ENCODE results near the gene TPCN2.

The TPCN2 gene

GRCh38 chr11:69167916-69168691 lies 119.4 kb downstream of the TPCN2 start:
- DNase-seq (ENCODE audit: low read depth), result peak; percentile 48

GRCh38 chr11:69169479-69169878 lies 120.7 kb downstream of the TPCN2 start:
- DNase-seq (ENCODE audit: low read depth), result no peak
- no peak overlapping the region for H3K4me3 ChIP-seq (ENCODE audit: low read length)
- TF ChIP-seq CTCF (conservative IDR thresholded peaks at IDR 0.05; ENCODE audit: low read length), result no peak

More at GRCh38 chr11:69167916-69168691, 119.4 kb downstream of the TPCN2 start:
- no peak for TF ChIP-seq CTCF (conservative IDR thresholded peaks at IDR 0.05; ENCODE audit: low read length)
- no peak overlapping the region for H3K4me3 ChIP-seq (ENCODE audit: low read length)

- no peak for TF ChIP-seq CTCF (conservative IDR thresholded peaks at IDR 0.05; ENCODE audit: low read length)
- DNase-seq (ENCODE audit: low read depth), result no peak
- H3K4me3 ChIP-seq (ENCODE audit: low read length), result no peak overlapping the region
Measured at GRCh38 chr11:69170704-69171103, 122.0 kb downstream of the TPCN2 start.

DNA sequence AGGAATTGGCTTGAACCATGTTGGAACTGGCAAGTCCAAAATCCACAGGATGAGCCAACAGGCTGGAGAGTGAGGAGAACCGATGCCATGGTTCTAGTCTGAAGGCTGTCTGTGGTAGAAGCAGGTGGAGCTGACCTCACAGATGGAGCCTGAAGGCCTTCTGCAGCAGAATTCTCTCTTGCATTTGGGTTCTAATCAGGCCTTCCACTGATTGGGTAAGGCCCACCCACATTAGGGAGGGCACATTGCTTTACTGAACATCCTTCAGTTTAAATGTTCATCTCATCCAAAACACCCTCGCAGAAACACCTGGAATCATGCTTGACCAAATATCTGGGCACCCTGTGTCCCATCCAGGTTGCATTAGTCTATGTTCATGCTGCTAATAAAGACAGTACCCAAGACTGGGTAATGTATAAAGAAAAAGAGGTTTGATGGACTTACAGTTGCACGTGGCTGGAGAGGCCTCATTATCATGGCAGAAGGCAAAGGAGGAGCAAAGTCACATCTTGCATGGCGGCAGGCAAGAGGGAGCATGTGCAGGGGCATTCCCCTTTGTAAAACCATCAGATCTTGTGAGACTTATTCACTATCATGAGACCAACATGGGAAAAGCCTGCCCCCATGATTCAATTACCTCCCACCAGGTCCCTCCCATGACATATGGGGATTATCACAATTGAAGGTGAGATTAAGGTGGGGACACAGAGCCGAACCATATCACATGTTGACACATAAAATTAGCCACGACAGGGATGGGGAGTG lies 122.9 kb downstream of the TPCN2 start:
- TF ChIP-seq CTCF (conservative IDR thresholded peaks at IDR 0.05; ENCODE audit: low read length), result no peak
- no peak for DNase-seq (ENCODE audit: low read depth)
- H3K4me3 ChIP-seq (ENCODE audit: low read length), result no peak overlapping the region

DNA sequence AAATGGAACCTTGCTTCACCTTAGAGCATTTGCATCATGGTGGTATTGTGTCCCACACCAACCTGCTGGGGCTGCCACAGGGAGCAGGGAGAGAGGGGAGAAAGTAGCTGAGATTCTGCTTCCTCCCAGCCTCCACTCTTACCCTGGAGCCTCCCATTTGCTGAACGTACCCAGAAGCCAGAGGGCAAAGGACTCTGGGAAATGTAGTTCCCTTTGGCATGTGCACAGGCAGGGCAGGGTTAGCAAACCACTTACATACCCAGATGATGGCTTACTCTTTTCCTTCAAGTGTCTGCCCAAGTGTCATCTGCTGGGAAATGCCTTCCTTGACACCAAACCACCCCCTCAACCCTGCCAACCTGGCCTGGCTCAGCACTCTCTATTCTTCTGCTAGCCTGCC lies 123.9 kb downstream of the TPCN2 start:
- no peak overlapping the region for H3K4me3 ChIP-seq (ENCODE audit: low read length)
- DNase-seq (ENCODE audit: low read depth), result peak; percentile 14
- no peak for TF ChIP-seq CTCF (conservative IDR thresholded peaks at IDR 0.05; ENCODE audit: low read length)

DNA sequence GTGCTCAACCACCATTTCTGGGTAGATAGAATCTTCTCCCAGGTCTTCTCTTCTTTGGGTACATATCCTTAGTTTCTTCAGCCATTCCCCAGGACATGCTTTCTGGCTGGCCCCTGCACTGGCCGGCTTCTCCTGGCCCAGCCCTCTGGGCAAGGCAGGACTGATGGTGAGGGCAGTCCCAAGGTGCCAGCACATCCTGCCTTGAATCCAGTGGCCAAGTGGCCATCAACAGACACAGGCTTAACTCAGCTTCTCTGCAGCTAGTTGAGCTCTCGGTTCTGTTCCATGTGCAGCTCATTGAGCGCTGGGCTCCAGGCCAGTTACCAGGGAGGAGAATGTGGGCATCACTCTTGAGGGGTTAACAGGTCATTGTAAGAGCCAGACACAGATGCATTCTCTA lies 124.6 kb downstream of the TPCN2 start:
- no peak for TF ChIP-seq CTCF (conservative IDR thresholded peaks at IDR 0.05; ENCODE audit: low read length)
- peak; percentile 31 for DNase-seq (ENCODE audit: low read depth)
- no peak overlapping the region for H3K4me3 ChIP-seq (ENCODE audit: low read length)
